ENCODE data around the gene DNAH11.
A peak's percentile ranks its signal among the peaks of the same experiment; 100 is the strongest.
"Not testable (repeated sequence)": the region's sequence is repeated elsewhere in the genome, so short reads cannot be mapped to it uniquely, and the experiment has no call there.

The DNAH11 gene

GRCh38 chr7:21542891-21543527, at the start of gene DNAH11:
TSS of gene DNAH11 (plus strand) at chr7:21543039. CDS start at chr7:21543246, 207 bp downstream.
- peak; percentile 23 to 25 for DNase-seq (ENCODE audit: low read depth in 2 of 2)

GRCh38 chr7:21495731-21496130, 47.1 kb upstream of the DNAH11 start:
- no peak for DNase-seq (ENCODE audit: low read depth in 2 of 2)

GRCh38 chr7:21497072-21497471, 45.8 kb upstream of the DNAH11 start:
- DNase-seq (ENCODE audit: low read depth in 2 of 2): no peak

- DNase-seq (ENCODE audit: low read depth in 2 of 2): no peak
Observed at GRCh38 chr7:21500117-21500832, 42.6 kb upstream of the DNAH11 start.

- DNase-seq (ENCODE audit: low read depth in 2 of 2): no peak
Observed at GRCh38 chr7:21504021-21504420, 38.8 kb upstream of the DNAH11 start.

GRCh38 chr7:21507627-21508343, 35.1 kb upstream of the DNAH11 start:
- DNase-seq (ENCODE audit: low read depth in 2 of 2): no peak

- DNase-seq (ENCODE audit: low read depth in 2 of 2): no peak
Observed at GRCh38 chr7:21508538-21508937, 34.3 kb upstream of the DNAH11 start.

GRCh38 chr7:21514062-21514461, 28.8 kb upstream of the DNAH11 start:
- no peak for DNase-seq (ENCODE audit: low read depth in 2 of 2)

GRCh38 chr7:21524680-21525079, 18.2 kb upstream of the DNAH11 start:
- DNase-seq (ENCODE audit: low read depth in 2 of 2): no peak

GRCh38 chr7:21526007-21526406, 16.8 kb upstream of the DNAH11 start:
- DNase-seq (ENCODE audit: low read depth in 2 of 2): no peak

- DNase-seq (ENCODE audit: low read depth in 2 of 2): no peak
Observed at GRCh38 chr7:21526448-21526847, 16.4 kb upstream of the DNAH11 start.

GRCh38 chr7:21532485-21532884, 10.4 kb upstream of the DNAH11 start:
- DNase-seq (ENCODE audit: low read depth in 2 of 2): not testable (repeated sequence)

GRCh38 chr7:21533646-21534045, 9.2 kb upstream of the DNAH11 start:
- DNase-seq (ENCODE audit: low read depth in 2 of 2): not testable (repeated sequence)

- DNase-seq (ENCODE audit: low read depth in 2 of 2): not testable (repeated sequence)
Observed at GRCh38 chr7:21536445-21537118, 6.3 kb upstream of the DNAH11 start.

- DNase-seq (ENCODE audit: low read depth in 2 of 2): no peak
Observed at GRCh38 chr7:21538936-21539495, 3.8 kb upstream of the DNAH11 start.

- DNase-seq (ENCODE audit: low read depth in 2 of 2): no peak
Observed at GRCh38 chr7:21543528-21544302, 876 bp downstream of the DNAH11 start.

GRCh38 chr7:21544303-21544656, 1.4 kb downstream of the DNAH11 start:
- no peak for DNase-seq (ENCODE audit: low read depth in 2 of 2)

GRCh38 chr7:21544715-21545114, 1.9 kb downstream of the DNAH11 start:
- DNase-seq (ENCODE audit: low read depth in 2 of 2): no peak

GRCh38 chr7:21547501-21547900, 4.7 kb downstream of the DNAH11 start:
- no peak for DNase-seq (ENCODE audit: low read depth in 2 of 2)

- DNase-seq (ENCODE audit: low read depth in 2 of 2): no peak
Observed at GRCh38 chr7:21548491-21548890, 5.7 kb downstream of the DNAH11 start.

GRCh38 chr7:21550076-21550475, 7.2 kb downstream of the DNAH11 start:
- no peak for DNase-seq (ENCODE audit: low read depth in 2 of 2)

Data from stimulated activated CD8-positive, alpha-beta memory T cell treated with anti-CD3 and anti-CD28 coated beads, Interleukin-2, amount 100 ng/mL, for 48 hours (primary cell).